Measurements from ENCODE around the gene TFF3. TPM values are rescaled to one million over a fixed set of nuclear protein-coding genes. Genes with fewer than 3 reads are reported as not detected.

The TFF3 gene
- total and polyA plus RNA-seq, 2 of the 4 experiments (the other 2 are of a cell fraction), result not detected

DNA sequence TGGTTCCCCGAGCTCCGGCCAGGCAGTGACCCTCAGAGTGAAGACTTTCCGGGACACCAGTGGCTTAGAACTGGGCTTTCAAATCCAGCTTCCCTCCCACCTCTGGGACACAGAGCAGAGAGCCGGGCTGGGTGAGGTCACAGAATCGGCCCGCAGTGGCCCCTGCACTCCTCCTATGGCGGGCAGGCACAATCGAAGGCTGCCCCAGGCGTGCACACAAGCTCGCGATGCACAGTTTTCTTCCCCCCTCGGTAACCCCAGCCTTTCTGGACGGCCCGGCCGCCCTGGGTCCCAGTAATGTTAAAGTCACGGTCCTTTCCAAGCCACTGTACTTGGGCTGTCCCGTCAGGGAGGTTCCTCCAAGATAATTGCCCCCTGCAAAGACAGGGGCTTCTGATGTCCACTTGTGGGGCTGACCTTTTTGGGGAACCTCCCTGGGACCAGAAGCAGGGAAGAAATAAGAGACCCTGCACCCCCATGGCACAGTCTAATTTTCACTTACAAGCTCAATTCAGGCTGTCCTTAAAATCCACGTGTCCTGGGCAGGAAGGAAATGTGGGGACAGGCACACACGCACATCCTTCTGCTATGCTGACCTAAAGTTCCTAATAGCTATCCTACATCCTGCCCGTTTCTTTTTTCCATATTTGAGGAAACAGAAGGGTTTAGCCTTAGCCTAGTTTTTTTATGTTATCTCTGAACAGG is 13.7 kb downstream of the TFF3 start:
- Histone ChIP-seq H3K4ac (ENCODE audit: low read depth, low read length) (no peak overlapping the region), H4K5ac (ENCODE audit: low read depth, low read length) (no peak overlapping the region), H3K27ac (ENCODE audit: insufficient read depth, low read length) (no peak overlapping the region), H2AK9ac (replicated peaks; ENCODE audit: low read depth, low read length, poor library complexity) (no peak overlapping the region), H4K20me1 (ENCODE audit: insufficient read depth, low read length) (no peaks in the 10 kb centered on the region), H3K4me3 (ENCODE audit: insufficient read depth, low read depth, low read length) (no peak overlapping the region), H2BK5ac (ENCODE audit: low read depth, low read length, poor library complexity, severe bottlenecking) (no peak overlapping the region), H2AFZ (replicated peaks; ENCODE audit: low read length, poor library complexity) (no peak overlapping the region), H3K4me2 (ENCODE audit: low read depth, low read length) (no peak overlapping the region), H3K9me3 (ENCODE audit: control insufficient read depth, insufficient read depth, low read length) (no peaks in the 10 kb centered on the region), H3K14ac (replicated peaks; ENCODE audit: low read depth, low read length) (no peak overlapping the region), H2BK15ac (ENCODE audit: low read depth, low read length) (no peak overlapping the region), H3K56ac (ENCODE audit: extremely low read depth, insufficient read depth, low read length) (no peak overlapping the region), H3K27me3 (ENCODE audit: control insufficient read depth, insufficient read depth, low read length) (peaks cover 20% of the 10 kb centered on the region), H3K23ac (ENCODE audit: low read depth, low read length) (no peak overlapping the region), H2BK120ac (ENCODE audit: low read depth, low read length) (no peak overlapping the region), H2AK5ac (ENCODE audit: low read depth, low read length) (no peak overlapping the region), H3K9me1 (ENCODE audit: insufficient read depth, low read length) (no peaks in the 10 kb centered on the region; the same call in 1 of the 2 replicates), H3K9ac (ENCODE audit: low read depth, low read length) (no peak overlapping the region), H3K36me3 (ENCODE audit: control insufficient read depth, insufficient read depth, low read length) (no peaks in the 10 kb centered on the region; the same call in 1 of the 2 replicates), H3K4me1 (ENCODE audit: control insufficient read depth, insufficient read depth, low read length) (no peaks in the 10 kb centered on the region), H2BK20ac (ENCODE audit: low read depth, low read length) (no peak overlapping the region), H3K79me1 (ENCODE audit: low read depth in 1 of 2, low read length in 2 of 2) (no peaks in the 10 kb centered on the region), H4K91ac (ENCODE audit: insufficient read depth, low read depth, low read length) (no peak overlapping the region), H3K18ac (ENCODE audit: low read depth, low read length) (no peak overlapping the region), H4K8ac (ENCODE audit: low read depth in 2 of 2, low read length in 2 of 2) (no peak overlapping the region)
- in situ Hi-C loops (cut with MboI; ENCODE audit: low sequenced_read_pairs), result no loop called here
- ATAC-seq (ENCODE audit: low read depth) (no peak), DNase-seq (no peak)
- ChIA-PET CTCF (interaction anchor here (0.5 kb wide), 1 partner anchor 162 kb away, joined by 3 read pairs; no protein-coding TSS in a partner anchor), POLR2A (ENCODE audit: unreplicated experiment) (no interaction called here)
- TF ChIP-seq, protein P1, sequence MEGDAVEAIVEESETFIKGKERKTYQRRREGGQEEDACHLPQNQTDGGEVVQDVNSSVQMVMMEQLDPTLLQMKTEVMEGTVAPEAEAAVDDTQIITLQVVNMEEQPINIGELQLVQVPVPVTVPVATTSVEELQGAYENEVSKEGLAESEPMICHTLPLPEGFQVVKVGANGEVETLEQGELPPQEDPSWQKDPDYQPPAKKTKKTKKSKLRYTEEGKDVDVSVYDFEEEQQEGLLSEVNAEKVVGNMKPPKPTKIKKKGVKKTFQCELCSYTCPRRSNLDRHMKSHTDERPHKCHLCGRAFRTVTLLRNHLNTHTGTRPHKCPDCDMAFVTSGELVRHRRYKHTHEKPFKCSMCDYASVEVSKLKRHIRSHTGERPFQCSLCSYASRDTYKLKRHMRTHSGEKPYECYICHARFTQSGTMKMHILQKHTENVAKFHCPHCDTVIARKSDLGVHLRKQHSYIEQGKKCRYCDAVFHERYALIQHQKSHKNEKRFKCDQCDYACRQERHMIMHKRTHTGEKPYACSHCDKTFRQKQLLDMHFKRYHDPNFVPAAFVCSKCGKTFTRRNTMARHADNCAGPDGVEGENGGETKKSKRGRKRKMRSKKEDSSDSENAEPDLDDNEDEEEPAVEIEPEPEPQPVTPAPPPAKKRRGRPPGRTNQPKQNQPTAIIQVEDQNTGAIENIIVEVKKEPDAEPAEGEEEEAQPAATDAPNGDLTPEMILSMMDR (conservative IDR thresholded peaks at IDR 0.05; ENCODE audit: low read depth, low read length), result no peak
- TF ChIP-seq FOS (IDR thresholded peaks at IDR 0.05; ENCODE audit: low read depth, low read length), result no peak
- TF ChIP-seq RAD21 (IDR thresholded peaks at IDR 0.05; ENCODE audit: low read length), result no peak
- TF ChIP-seq CEBPB (IDR thresholded peaks at IDR 0.05; ENCODE audit: low read depth, low read length), result no peak
- TF ChIP-seq, protein P2, sequence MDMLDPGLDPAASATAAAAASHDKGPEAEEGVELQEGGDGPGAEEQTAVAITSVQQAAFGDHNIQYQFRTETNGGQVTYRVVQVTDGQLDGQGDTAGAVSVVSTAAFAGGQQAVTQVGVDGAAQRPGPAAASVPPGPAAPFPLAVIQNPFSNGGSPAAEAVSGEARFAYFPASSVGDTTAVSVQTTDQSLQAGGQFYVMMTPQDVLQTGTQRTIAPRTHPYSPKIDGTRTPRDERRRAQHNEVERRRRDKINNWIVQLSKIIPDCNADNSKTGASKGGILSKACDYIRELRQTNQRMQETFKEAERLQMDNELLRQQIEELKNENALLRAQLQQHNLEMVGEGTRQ (IDR thresholded peaks at IDR 0.05; ENCODE audit: low read depth, low read length), result no peak
- TF ChIP-seq MAZ (IDR thresholded peaks at IDR 0.05; ENCODE audit: borderline replicate concordance, low read depth, low read length), result no peak
- TF ChIP-seq RFX5 (IDR thresholded peaks at IDR 0.05; ENCODE audit: low read depth, low read length), result no peak
- no peak for TF ChIP-seq POLR2A (IDR thresholded peaks at IDR 0.05; ENCODE audit: low read depth, low read length)
- TF ChIP-seq RCOR1 (IDR thresholded peaks at IDR 0.05; ENCODE audit: insufficient replicate concordance, low read length), result no peak
- TF ChIP-seq, protein P3, sequence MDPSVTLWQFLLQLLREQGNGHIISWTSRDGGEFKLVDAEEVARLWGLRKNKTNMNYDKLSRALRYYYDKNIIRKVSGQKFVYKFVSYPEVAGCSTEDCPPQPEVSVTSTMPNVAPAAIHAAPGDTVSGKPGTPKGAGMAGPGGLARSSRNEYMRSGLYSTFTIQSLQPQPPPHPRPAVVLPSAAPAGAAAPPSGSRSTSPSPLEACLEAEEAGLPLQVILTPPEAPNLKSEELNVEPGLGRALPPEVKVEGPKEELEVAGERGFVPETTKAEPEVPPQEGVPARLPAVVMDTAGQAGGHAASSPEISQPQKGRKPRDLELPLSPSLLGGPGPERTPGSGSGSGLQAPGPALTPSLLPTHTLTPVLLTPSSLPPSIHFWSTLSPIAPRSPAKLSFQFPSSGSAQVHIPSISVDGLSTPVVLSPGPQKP (IDR thresholded peaks at IDR 0.05; ENCODE audit: borderline replicate concordance, low read depth, low read length), result no peak
- no peak for TF ChIP-seq CHD1 (IDR thresholded peaks at IDR 0.05; ENCODE audit: low read depth, low read length)
- no peak for TF ChIP-seq MXI1 (IDR thresholded peaks at IDR 0.05; ENCODE audit: borderline replicate concordance, low read depth, low read length)
- no peak for TF ChIP-seq BHLHE40 (IDR thresholded peaks at IDR 0.05; ENCODE audit: low read depth, low read length)
- TF ChIP-seq SMC3 (IDR thresholded peaks at IDR 0.05; ENCODE audit: low read depth, low read length), result no peak
- TF ChIP-seq NFE2L2 (IDR thresholded peaks at IDR 0.05; ENCODE audit: low read depth, low read length), result no peak
- no peak for TF ChIP-seq MAFK (IDR thresholded peaks at IDR 0.05; ENCODE audit: low read depth, low read length)
- dilution Hi-C loops (cut with HindIII; ENCODE audit: low sequenced_read_pairs, unreplicated experiment), result no loop called here
- WGBS, 2 experiments (ENCODE audit: extremely low coverage in 2 of 2, insufficient read length in 1 of 2), result 77% methylated on average over 8 of the region's 20 CpGs; no CpG with 5 or more reads in 1 of the 2 experiments
- intact Hi-C loops (cut with micrococcal nuclease), result no loop called here
- BruUV-seq (replicated peaks), result no TSS peak
